ENCODE data around the gene PI4KB.

The PI4KB gene

DNA sequence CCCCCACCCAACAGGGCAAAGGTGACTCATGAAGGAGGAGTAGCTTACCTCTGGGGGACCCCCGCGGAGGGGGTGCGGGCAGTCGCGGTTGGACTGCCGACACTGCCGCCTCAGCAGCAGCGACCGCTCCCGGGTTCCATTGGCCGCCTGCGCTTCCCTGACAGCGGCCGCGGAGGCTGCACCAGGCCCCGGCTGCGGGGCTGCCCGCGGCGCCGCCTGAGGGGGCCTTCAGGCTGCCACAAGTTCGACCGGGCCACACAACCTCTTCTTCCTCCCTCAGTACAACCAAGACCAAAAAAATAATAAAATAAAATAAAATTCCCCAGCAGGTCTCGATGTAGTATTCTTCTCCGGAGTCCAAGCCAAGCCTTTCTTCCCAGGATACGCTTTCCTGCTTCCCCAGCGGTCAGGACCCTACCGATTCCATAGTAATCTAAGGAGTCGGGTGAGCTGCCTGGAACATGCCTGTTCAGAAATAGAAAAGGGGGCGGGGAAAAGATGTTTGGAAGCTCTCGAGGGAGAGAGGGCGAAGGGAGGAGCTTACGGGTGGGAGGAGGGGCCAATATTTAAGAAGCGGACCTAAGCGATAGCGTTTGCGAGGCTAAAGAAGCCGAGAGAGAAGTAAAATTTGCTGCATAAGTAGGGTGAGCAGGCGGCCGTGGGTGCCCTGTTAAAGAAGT is at the start of gene PI4KB:
Gene PI4KB, minus strand, starts transcription at position 194 of the 680 bp plus-strand sequence. CDS start 10,935 bp downstream, outside the sequence.
- no peaks in the 10 kb centered on the region for H3K27me3 Mint-ChIP-seq
- no peaks in the 10 kb centered on the region for H3K9me3 Mint-ChIP-seq
- peak; percentile 90 to 91 for DNase-seq
- H3K27ac Mint-ChIP-seq: peak within 1 kb of the TSS; percentile 100
- H3K4me1 Mint-ChIP-seq: peaks cover 39% of the 10 kb centered on the region
- H3K4me3 Mint-ChIP-seq: peak within 1 kb of the TSS; percentile 91 to 96
- ATAC-seq: peak; percentile 94

DNA sequence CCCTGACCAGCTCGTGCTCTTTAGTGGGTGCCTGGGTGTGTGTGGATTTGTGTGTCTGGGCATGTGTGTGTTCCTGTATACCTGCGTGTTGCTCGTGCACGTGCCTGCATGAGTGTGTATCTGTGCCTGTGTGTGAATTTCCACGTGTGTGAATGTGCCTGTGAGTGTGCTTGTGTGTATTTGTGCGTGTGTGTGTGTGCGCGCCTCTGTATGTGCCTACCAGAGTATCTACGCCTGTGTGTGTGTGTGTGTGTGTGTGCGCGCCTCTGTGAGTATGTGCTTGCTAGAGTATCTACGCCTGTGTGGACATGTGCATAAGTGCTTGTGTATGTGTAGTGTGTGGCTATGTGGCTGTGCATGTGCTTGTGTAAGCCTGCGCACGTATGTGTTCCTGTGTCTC is 46.0 kb upstream of the PI4KB start:
- H3K27me3 Mint-ChIP-seq: no peaks in the 10 kb centered on the region
- H3K9me3 Mint-ChIP-seq: no peaks in the 10 kb centered on the region
- H3K27ac Mint-ChIP-seq: no peak overlapping the region
- peaks cover 7% of the 10 kb centered on the region for H3K4me1 Mint-ChIP-seq
- no peak for DNase-seq
- H3K4me3 Mint-ChIP-seq: no peak overlapping the region
- ATAC-seq: no peak

DNA sequence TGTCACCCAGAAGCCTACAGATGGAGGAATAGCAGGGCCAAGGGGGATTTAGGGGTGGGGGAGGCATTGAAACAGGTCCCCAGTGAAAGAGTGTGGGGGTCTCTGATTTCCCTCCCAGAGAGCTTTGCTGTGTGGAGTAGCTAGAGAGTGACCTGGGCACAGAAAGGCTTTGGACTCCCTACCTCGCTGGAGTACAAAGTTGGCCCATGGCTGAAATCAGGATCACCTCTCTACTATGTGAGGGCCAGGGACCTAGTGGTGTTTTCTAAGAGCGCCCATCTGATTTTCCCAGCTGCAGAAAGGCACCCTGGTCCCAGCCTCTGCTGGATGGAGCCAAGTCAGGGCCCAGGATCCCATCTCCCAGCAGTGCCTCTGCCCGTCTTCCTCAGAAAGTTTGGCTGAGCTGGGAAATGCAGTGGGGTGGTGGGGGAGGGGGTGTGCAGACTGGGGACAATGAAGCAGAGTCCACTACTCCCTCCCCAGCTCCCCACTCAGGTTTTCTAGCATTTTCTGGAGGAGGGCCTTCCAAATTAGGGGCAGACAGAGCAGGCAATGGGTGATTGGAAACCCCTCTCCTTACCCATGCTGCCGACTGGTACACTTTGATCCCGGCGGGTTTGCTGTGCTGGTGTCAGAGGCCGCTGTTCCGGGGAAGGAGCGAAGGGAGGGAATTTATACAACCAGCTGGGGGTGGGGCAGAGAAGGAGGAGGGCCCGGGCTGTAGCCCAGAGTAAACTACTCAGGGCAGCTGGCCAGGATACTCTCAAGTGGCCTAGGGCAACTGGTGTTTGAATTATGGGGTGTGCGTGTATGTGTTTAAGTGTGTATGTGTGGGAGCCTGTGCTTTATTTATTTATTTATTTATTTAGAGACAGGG is 45.1 kb upstream of the PI4KB start, which contains the start of gene SELENBP1:
Gene SELENBP1, minus strand, starts transcription at position 648 of the 877 bp plus-strand sequence. Its CDS starts 64 bp downstream, at position 584.
- no peaks in the 10 kb centered on the region for H3K9me3 Mint-ChIP-seq
- ATAC-seq (no peak), DNase-seq (no peak)
- no peak within 1 kb of the TSS for H3K4me3 Mint-ChIP-seq
- no peaks in the 10 kb centered on the region for H3K27me3 Mint-ChIP-seq
- peaks cover 7% of the 10 kb centered on the region for H3K4me1 Mint-ChIP-seq
- H3K27ac Mint-ChIP-seq: peak within 1 kb of the TSS in 1 of 2 donors; percentile 42

DNA sequence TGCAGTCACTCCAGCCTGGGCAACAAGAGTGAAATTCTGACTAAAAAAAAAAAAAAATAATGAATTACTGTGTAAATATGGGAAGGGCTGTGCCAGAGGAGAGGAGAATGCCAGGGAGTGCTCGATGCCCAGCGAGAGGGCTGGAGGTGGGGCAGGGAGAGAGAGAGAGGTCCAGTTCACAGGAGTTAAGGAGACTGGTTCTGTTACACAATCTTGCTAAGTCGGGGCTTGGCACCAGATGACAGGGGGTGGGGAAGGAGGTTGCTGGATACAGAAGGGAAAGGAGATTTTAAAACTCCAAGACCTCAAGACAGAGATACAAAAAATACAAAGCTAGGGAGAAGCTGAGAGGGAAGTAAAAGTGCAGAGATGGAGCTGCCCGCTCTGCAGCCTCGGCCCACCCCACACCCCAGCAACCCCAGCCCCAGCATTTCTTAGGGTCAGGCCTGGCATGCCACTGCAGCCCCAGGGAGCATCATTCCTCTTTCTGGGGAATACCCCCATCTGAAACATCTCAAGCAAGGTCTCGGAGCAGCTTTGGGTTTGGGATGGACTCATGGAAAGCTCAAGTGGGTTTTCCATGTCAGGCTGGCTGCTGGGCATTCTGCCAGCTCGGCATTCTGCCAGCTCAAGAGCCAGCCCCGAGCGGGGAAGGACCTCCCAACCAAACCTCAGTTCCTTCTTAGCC is 44.3 kb upstream of the PI4KB start:
- no peak for ATAC-seq
- DNase-seq: no peak
- no peaks in the 10 kb centered on the region for H3K9me3 Mint-ChIP-seq
- peaks cover 7% of the 10 kb centered on the region for H3K4me1 Mint-ChIP-seq
- peak overlapping the region in 1 of 2 donors; percentile 42 for H3K27ac Mint-ChIP-seq
- no peaks in the 10 kb centered on the region for H3K27me3 Mint-ChIP-seq
- H3K4me3 Mint-ChIP-seq: no peak overlapping the region

DNA sequence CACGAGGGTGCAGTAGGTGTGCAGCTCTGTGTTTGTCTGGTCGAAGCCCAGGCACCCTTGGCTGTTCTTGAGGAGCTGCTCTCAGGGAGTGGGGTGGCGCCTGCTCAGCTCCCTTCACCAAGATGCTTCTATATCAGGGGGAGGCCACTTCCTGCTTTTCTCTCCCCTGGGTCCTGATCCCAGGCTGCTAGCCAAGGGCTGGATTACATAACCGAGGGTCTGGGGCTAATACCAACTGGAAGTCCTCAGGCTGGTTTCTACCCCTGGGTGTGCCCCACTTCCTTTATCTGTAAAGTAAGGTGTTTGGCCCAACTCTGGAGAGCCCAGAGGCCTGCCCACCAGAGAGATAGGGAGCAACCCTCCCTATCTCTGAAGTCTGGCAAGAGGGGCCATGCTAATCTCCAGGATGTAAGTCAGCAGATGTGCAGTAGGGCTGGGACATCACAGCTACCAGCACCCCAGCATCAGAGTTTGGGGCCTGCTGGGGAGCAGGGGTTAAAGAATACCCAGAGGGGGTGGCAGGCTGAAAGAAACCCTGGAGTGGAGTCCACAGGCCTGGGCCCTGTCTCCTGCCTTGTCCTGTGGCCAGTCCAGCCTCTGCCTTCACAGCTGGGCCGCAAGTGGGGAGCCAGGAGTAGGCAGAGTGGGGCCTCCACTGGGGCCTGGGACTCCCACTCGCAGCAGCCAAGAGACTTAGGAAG is 43.1 kb upstream of the PI4KB start:
- Mint-ChIP-seq H3K9me3 (no peaks in the 10 kb centered on the region), H3K4me1 (peaks cover 7% of the 10 kb centered on the region), H3K27me3 (no peaks in the 10 kb centered on the region), H3K4me3 (no peak overlapping the region), H3K27ac (no peak overlapping the region)
- DNase-seq (no peak), ATAC-seq (no peak)

DNA sequence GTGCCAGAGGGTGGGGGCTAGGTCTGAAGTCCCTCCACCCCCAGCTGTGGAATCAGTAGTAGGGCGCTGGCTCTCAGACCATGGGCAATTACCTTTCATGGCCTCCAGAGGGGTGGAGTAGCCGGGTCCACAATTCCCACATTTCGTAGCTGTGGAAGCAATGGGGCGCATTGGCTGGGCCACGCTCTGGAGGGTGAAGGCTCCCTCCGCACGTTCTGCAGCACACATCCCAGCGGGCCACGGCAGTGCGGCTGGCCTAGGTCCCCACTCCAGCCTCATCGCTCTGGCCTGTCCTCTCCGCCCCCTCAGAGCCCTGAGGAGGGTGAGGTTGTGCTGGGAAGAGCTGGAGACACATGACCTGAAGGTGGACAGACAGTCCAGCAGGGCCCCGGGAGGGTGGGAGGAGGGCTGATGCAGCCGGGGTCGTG is 42.4 kb upstream of the PI4KB start:
- no peak overlapping the region for H3K27ac Mint-ChIP-seq
- no peak overlapping the region for H3K4me3 Mint-ChIP-seq
- H3K9me3 Mint-ChIP-seq: no peaks in the 10 kb centered on the region
- ATAC-seq (no peak), DNase-seq (no peak)
- H3K4me1 Mint-ChIP-seq: peaks cover 7% of the 10 kb centered on the region
- no peaks in the 10 kb centered on the region for H3K27me3 Mint-ChIP-seq

DNA sequence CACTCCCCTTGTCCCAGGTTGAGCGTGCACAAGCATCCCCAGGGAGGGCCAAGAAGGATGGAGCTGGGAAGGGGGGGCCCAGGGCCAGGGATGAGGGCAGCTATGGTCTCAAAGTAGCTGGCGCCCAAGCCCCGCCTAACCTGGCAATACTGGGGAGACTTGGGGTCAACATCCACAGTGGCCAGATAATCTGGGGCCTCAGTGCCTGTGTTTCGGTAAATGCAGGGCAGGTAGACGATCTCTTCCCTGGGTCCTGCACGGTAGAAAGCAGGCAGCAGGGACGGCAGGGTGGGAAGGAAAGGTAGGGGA is 42.0 kb upstream of the PI4KB start:
- no peaks in the 10 kb centered on the region for H3K27me3 Mint-ChIP-seq
- DNase-seq (no peak), ATAC-seq (no peak)
- H3K4me1 Mint-ChIP-seq: peaks cover 6% of the 10 kb centered on the region
- no peak overlapping the region for H3K4me3 Mint-ChIP-seq
- peak overlapping the region in 1 of 2 donors; percentile 65 for H3K27ac Mint-ChIP-seq
- no peaks in the 10 kb centered on the region for H3K9me3 Mint-ChIP-seq

DNA sequence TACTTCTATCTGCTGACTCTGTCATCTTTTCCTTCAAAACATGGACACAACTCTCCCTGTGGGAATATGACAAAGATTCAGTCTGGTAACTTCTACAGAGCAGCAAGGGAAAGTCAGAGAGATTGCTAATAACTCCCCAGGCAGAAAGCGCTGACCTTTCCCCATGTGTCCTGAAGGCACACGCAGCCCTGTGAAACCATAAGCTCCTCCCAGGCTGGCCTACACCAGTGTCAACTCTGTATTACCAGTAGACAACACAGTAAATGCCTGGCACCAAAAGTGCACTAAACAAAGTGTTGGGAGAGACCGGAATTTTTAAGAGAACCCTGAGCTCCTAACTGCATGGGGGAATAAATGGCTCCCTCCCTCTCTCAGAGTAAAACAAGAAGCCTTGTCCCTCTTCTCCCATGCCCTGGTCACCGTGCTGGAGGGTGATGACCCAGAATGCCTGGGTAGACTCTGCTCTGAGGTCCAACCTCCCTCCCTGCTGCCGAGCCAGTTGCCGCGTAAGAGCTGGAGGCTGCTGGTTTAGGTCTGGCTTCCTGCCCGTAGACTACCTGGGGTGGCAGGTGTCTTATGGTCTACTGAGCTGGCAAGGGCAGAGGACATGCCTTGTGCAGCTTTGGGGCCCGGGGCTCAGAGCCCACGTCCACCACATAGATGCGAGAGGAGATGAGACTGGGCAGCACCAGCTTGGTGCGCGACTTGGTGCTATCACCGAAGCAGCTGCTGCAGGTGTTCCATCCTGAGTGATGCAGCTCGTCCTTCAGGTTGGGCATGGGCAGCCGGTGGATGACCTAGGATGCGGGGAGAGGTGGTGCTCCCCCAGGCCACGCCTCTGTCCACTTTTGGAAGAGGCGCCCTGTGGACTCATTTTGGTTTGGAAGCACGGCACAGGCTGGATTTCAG is 41.4 kb upstream of the PI4KB start:
- Mint-ChIP-seq H3K4me3 (no peak overlapping the region), H3K9me3 (peaks cover 0 to 2% of the 10 kb centered on the region in 2 donors), H3K4me1 (no peaks in the 10 kb centered on the region), H3K27me3 (no peaks in the 10 kb centered on the region), H3K27ac (peak overlapping the region in 1 of 2 donors; percentile 65)
- no peak for DNase-seq
- ATAC-seq: no peak

DNA sequence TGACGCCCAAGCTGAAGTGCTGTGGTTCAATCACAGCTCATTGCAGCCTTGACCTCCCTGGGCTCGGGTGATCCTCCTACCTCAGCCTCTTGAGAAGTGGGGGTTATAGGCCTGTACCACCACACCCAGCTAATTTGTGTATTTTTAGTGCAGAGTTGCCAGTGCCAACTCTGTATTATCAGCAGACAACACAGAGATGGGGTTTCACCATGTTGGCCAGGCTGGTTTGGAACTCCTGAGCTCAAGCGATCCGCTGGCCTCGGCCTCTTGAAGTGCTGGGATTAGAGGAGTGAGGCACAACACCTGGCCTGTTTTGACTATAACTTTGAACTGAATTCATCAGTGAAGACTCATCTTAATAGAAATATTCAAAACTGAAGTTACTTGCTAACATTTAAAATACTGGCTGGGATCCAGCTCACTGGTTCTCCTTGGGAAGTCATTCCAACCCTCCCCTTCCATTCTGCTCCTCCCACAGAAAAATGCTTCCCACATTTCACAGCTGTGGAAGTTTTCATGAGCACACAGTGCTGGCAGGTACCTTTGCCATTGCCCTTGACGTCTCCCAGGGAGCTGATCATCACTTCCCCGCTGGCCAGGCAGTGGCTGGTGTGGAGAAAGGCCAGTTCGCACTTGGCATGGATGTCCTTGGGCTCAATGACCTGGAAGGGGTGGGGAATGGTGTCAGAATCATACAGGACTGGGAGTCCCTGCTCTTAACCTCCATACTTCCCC is 40.6 kb upstream of the PI4KB start:
- Mint-ChIP-seq H3K4me3 (no peak overlapping the region), H3K4me1 (no peaks in the 10 kb centered on the region), H3K27me3 (no peaks in the 10 kb centered on the region), H3K27ac (no peak overlapping the region), H3K9me3 (peaks cover 4 to 11% of the 10 kb centered on the region in 2 donors)
- no peak for ATAC-seq
- DNase-seq: no peak

DNA sequence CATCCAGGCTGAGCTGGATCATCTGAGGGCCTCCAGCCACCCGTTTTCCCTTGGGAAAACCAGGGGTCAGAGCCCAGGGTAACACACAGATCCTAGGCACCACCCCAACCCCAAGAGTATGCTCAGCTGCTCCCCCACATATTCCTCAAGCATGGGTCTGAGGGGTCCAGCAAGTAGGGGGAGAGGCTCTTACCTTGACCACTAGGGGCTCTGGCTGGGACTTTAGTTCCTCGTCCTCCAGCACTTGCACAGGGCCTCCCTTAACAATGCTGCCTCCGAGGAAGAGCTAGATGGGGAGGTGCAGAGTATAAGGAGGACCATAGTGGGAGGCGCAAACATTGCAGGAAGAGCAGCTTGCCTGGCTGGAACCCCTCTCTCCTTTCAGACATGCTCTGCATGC is 37.8 kb upstream of the PI4KB start:
- no peak overlapping the region for H3K27ac Mint-ChIP-seq
- H3K9me3 Mint-ChIP-seq: peaks cover 15 to 24% of the 10 kb centered on the region in 2 donors
- H3K4me3 Mint-ChIP-seq: no peak overlapping the region
- DNase-seq: no peak
- H3K4me1 Mint-ChIP-seq: no peaks in the 10 kb centered on the region
- no peak for ATAC-seq
- H3K27me3 Mint-ChIP-seq: no peaks in the 10 kb centered on the region

DNA sequence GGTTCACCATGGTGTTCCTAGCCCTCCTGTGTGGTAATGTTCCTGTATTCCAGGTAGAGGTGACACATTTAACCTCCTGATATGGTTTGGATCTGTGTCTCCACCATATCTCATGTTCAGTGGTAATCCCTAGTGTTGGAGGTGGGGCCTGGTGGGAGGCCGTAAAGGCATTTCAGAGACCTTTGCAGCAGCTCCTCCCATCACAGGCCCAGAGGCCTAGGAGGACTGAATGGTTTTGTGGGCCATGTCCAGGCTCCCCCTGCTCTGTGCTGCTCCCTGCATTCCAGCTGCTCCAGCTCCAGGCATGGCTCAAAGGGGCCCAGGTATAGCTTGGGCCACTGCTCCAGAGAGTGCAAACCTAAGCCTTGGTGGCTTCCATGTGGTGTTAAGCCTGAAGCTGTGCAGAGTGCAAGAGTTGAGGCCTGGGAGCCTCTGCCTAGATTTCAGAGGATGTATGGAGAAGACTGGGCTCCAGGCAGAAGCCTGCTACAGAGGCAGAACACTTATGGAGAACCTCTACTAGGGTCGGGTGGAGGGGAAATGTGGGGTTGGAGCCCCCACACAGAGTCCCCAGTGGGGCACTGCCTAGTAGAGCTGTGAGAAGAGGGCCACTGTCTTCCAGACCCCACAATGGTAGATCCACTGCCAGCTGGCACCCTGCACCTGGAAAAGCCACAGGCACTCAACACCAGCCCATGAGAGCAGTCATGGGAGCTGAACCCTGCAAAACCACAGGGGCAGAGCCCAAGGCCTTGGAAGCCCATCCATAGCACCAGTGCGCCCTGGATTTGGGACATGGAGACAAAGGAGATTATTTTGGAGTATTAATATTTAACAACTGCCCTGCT is 35.3 kb upstream of the PI4KB start:
- Mint-ChIP-seq H3K4me1 (no peaks in the 10 kb centered on the region), H3K27ac (no peak overlapping the region), H3K4me3 (no peak overlapping the region), H3K27me3 (no peaks in the 10 kb centered on the region), H3K9me3 (peaks cover 15 to 24% of the 10 kb centered on the region in 2 donors)
- DNase-seq (no peak), ATAC-seq (no peak)

DNA sequence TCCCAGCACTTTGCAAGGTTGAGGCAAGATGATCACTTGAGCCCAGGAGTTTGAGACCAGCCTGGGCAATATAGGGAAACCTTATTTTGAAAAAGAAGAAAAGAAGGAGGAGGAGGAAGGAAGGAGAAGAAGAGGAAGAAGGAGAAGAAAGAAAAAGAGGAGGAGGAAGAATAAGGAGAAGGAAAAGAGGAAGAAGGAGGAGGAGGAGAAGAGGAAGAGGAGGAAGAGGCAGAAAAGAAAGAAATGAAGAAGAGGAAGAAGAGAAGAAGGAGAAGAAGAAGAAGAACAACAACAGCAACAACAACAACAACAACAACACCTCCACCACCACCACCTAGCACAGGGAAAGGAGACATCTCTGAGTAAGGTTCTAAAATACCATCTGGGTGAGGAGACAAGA is 34.7 kb upstream of the PI4KB start:
- no peak for DNase-seq
- Mint-ChIP-seq H3K27ac (no peak overlapping the region), H3K4me1 (no peaks in the 10 kb centered on the region)

DNA sequence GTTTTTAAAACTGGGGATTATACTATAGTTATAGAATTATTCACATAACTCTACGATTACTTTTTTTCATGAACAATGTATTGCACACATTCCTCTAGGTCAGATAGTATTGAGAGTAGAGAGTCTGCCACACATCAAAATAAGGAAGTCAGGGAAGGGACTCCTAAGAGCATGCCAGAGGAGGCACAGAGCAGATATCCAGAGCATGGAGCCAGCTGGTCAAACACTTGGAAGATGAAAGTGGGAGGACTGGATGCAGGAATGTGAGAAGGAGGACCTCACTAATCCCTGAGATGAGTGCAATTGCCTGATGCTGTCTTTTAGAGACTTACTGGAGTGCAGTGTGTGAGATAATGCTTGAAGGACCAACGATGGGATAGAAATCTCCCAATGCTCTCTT is 29.5 kb upstream of the PI4KB start:
- Mint-ChIP-seq H3K9me3 (peaks cover 1 to 8% of the 10 kb centered on the region in 2 donors), H3K27me3 (no peaks in the 10 kb centered on the region), H3K27ac (no peak overlapping the region), H3K4me3 (no peak overlapping the region), H3K4me1 (no peaks in the 10 kb centered on the region)
- no peak for DNase-seq
- no peak for ATAC-seq

More for the DNA sequence above, 34.7 kb upstream of the PI4KB start:
- H3K4me3 Mint-ChIP-seq: no peak overlapping the region
- no peaks in the 10 kb centered on the region for H3K27me3 Mint-ChIP-seq
- peaks cover 15 to 24% of the 10 kb centered on the region in 2 donors for H3K9me3 Mint-ChIP-seq
- no peak for ATAC-seq
